ENCODE measurements around the gene NRSN1.

The NRSN1 gene

GRCh38 chr6:24099181-24099580 is 26.8 kb upstream of the NRSN1 start:
- no peak overlapping the region for H3K4me3 ChIP-seq (ENCODE audit: low read depth, low read length)
- TF ChIP-seq, protein P1, sequence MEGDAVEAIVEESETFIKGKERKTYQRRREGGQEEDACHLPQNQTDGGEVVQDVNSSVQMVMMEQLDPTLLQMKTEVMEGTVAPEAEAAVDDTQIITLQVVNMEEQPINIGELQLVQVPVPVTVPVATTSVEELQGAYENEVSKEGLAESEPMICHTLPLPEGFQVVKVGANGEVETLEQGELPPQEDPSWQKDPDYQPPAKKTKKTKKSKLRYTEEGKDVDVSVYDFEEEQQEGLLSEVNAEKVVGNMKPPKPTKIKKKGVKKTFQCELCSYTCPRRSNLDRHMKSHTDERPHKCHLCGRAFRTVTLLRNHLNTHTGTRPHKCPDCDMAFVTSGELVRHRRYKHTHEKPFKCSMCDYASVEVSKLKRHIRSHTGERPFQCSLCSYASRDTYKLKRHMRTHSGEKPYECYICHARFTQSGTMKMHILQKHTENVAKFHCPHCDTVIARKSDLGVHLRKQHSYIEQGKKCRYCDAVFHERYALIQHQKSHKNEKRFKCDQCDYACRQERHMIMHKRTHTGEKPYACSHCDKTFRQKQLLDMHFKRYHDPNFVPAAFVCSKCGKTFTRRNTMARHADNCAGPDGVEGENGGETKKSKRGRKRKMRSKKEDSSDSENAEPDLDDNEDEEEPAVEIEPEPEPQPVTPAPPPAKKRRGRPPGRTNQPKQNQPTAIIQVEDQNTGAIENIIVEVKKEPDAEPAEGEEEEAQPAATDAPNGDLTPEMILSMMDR (IDR thresholded peaks at IDR 0.05; ENCODE audit: low read depth, low read length) = no peak

GRCh38 chr6:24100024-24100769 is 25.8 kb upstream of the NRSN1 start:
- TF ChIP-seq, protein P1 (IDR thresholded peaks at IDR 0.05; ENCODE audit: low read depth, low read length) = no peak
- H3K4me3 ChIP-seq (ENCODE audit: low read depth, low read length) = no peak overlapping the region

DNA sequence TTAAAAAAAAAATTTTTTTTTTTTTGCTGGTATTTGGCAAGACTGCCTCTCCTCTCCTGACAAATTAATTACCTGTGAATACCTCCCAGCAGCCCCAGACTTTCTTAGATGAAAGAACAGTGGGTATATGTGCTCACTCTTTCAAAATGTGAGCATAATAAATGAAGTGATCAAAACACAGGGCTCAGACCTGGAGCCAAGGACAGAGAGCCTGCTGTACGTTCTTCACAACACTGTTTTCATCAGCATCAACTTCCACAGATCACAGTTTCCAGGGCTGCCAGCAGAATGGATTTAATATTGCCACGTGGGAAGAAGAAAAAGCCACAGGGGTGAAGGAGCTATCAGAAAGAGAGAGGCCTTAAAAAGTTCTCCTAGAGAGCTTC is 25.3 kb upstream of the NRSN1 start:
- no peak overlapping the region for H3K4me3 ChIP-seq (ENCODE audit: low read depth, low read length)
- TF ChIP-seq, protein P1 (IDR thresholded peaks at IDR 0.05; ENCODE audit: low read depth, low read length) = no peak

GRCh38 chr6:24105191-24105590 is 20.8 kb upstream of the NRSN1 start:
- no peak overlapping the region for H3K4me3 ChIP-seq (ENCODE audit: low read depth, low read length)
- TF ChIP-seq, protein P1 (IDR thresholded peaks at IDR 0.05; ENCODE audit: low read depth, low read length) = no peak

DNA sequence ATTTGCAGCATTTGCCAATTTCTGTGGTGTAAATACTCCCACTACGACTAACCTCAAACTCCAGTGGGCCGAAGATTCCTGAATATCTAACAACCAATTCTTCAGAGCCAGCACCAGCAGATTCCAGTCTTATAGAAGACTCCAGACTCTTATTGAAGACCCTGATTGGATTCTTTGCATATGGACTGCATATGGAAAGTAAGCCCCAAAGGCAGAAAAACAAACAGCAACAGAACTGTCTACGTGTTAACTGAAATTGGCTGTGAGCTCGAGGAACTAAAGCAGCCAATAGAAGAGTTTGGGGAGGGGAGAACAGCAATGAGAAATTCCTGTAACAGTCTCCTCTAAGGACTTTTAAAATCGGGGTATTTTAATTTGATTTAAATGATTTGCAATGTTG is 19.7 kb upstream of the NRSN1 start:
- TF ChIP-seq, protein P1 (IDR thresholded peaks at IDR 0.05; ENCODE audit: low read depth, low read length) = no peak
- H3K4me3 ChIP-seq (ENCODE audit: low read depth, low read length) = no peak overlapping the region

DNA sequence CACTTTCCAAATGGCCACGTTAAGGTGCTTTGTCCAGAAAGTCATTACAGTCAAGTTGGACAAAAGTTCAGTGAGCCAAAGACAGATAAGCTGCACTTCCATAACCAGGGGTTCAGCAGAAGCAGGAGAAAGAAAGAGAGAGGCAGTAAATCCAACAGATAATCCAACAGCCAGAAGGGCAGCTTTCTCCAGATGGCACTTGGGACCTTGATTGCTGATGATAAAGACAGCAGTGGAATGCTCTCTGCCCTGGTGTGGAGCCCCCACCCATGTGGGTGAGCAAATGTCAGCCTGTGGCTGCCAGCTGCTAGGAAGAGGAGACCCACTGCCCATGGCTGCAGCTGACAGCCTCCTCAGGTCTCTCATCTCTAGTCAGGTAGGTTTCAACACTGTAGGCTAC is 18.7 kb upstream of the NRSN1 start:
- TF ChIP-seq, protein P1 (IDR thresholded peaks at IDR 0.05; ENCODE audit: low read depth, low read length) = no peak
- H3K4me3 ChIP-seq (ENCODE audit: low read depth, low read length) = no peak overlapping the region

GRCh38 chr6:24108056-24108455 is 18.0 kb upstream of the NRSN1 start:
- TF ChIP-seq, protein P1 (IDR thresholded peaks at IDR 0.05; ENCODE audit: low read depth, low read length) = no peak
- H3K4me3 ChIP-seq (ENCODE audit: low read depth, low read length) = no peak overlapping the region
